Femur (tissue), 1 donor: ENCODE measurements around the gene KCNK3.
"Not testable (repeated sequence)": the region's sequence is repeated elsewhere in the genome, so short reads cannot be mapped to it uniquely, and the experiment has no call there.

Experiments
- DNase-seq: peaks from one replicate; pipeline ENCODE4 v3.0.0-alpha.2; 2017

The KCNK3 gene

DNA sequence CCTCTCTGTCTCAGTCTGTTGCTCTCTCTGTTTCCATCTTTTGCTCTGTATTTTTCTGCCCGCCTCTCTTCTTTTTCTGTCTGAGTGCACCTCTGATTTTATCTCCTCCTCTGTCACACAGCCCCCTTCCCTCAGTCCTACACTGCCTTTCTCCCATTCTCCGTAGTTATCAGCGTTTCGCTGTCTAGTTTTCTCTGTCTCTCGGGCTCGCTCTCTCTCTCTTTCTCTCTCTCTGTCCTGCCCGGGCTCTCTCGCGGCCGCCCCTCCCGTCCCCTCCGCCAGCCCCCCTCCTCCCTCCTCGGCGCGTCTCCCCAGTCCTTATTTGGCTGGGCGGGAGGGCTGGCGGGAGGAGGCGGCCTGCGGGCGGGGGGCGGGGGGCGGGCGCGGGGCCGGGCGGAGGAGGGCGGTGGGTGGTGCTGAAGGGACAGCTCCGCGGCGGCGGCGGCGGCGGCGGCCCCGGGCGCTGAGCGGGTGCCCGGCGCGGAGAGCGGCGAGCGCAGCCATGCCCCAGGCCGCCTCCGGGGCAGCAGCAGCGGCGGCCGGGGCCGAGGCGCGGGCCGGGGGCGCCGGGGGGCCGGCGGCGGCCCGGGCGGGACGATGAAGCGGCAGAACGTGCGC, at the start of gene KCNK3:
TSS of gene KCNK3 (plus strand) at position 444 of the 618 bp plus-strand sequence. CDS start at position 598, 154 bp downstream.
- DNase-seq = peak; percentile 79

DNA sequence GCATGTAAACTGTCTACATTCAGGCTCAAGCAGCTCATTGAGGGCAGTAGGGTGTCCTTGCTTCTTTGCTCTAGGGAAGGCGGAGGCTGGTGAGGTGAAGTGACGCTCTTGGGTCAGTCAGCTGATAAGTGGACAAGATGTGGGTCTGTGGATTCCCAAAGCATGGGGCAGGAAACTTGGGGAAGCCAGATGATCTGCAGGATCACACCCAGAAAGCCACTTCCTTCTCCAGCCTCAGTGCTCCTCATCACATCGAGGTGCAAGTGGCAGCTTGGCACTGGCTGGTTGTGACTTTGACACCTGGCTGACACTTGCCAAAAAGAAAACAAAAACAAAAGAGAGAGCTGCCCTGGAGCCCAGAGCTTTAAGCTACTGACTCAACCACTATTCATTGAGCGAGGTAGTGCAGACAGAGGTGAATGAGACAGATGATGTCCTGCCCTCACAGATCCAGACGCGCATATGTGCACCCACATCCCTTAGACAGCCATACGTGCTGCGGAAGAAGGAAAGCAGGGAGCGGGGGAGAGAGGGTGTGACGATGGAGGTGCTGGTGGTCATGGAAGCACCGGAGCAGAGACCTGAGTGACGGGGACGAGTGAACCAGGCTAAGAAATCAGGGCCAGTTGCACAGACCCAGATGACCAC, 48.2 kb upstream of the KCNK3 start:
- no peak for DNase-seq

DNA sequence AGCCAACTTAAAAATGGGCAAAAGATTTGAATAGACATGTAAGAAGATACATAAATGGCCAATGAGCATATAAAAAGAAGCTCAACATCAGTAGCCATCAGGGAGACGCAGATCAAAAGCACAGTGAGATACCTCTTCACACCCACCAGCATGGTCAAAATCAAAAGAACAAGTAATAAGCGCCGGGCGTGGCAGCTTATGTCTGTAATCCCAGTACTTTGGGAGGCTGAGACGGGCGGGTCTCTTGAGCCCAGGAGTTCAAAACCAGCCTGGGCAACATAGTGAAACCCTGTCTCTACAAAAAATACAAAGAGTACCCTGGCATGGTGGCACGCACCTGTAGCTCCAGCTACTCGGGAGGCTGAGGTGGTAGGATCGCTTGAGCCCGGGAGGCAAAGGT, 46.8 kb upstream of the KCNK3 start:
- no peak for DNase-seq

- DNase-seq = no peak
Measured at GRCh38 chr2:26646986-26647672, 45.4 kb upstream of the KCNK3 start.

GRCh38 chr2:26647981-26648380, 44.5 kb upstream of the KCNK3 start:
- no peak for DNase-seq

GRCh38 chr2:26648516-26648915, 44.0 kb upstream of the KCNK3 start:
- no peak for DNase-seq

DNA sequence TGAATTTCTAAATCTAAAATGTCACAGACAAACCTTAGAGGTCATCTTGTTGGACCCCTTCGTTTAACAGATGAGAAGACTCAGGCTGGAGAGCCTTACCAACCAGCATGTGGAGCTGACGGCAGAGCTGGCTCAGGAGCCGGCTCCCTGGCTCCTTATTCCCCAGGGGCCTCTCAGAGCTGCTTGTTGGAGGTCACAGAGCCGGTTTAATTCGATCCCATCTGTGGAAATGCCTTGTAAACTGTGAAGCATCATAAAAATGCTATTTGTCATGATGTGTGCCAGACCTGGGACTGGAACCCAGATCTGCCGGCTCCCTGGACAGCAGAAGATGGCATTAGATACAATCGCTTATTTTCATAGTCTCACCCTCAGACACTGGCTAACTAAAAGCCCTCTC, 43.2 kb upstream of the KCNK3 start:
- peak; percentile 11 for DNase-seq

DNA sequence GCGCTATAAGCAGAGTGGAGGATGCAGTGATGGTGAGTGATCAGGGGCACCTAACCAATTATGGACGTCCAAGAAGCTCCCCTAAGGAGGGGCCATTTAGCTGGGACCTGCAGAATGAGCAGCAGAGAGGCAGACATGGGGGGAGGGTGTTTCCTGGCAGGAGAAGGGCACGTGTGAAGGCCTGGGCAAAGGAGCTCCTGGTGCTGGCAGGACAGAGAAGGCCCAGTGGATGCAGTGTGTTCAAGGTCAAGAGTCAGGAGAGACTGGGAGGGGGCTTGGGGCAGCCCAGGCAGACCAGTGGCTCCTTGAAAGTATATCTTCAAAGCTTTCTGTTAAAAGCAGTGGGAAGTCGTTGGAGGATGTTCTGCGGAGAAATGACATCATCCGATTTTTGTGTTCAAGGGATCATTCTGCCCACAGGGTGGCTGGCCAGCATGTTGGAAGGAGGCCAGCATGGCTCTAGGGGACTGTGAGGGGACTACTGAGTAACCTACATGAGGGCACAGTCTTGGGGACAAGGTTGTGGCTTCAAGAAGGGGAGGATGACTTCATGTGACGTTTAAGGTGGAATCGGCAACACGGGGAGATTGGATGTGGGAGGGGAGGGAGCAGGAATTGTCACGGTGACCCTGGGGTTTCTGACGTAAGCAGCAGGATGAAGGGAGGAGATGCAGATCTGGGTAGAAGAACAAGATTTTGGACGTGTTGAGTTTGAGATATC, 42.4 kb upstream of the KCNK3 start:
- DNase-seq = peak; percentile 6

GRCh38 chr2:26650713-26651469, 41.6 kb upstream of the KCNK3 start:
- peak; percentile 24 for DNase-seq

DNA sequence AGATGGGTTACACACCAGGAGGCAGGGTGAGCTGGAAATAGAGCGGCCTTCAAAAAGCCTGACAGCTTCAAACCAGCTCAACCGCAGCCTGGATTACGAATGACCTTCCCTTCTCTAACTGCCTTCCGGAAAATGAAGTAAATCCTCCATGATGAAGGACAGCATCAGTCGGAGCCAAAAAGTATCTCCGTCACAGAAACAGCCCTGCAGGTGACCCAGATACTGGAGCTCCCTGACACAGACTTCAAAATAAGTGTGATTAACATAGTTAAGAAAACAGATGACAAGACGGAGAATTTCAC, 41.1 kb upstream of the KCNK3 start:
- DNase-seq = no peak

- DNase-seq = peak; percentile 18
Measured at GRCh38 chr2:26651799-26652198, 40.7 kb upstream of the KCNK3 start.

GRCh38 chr2:26652361-26653041, 40.0 kb upstream of the KCNK3 start:
- peak; percentile 79 for DNase-seq

DNA sequence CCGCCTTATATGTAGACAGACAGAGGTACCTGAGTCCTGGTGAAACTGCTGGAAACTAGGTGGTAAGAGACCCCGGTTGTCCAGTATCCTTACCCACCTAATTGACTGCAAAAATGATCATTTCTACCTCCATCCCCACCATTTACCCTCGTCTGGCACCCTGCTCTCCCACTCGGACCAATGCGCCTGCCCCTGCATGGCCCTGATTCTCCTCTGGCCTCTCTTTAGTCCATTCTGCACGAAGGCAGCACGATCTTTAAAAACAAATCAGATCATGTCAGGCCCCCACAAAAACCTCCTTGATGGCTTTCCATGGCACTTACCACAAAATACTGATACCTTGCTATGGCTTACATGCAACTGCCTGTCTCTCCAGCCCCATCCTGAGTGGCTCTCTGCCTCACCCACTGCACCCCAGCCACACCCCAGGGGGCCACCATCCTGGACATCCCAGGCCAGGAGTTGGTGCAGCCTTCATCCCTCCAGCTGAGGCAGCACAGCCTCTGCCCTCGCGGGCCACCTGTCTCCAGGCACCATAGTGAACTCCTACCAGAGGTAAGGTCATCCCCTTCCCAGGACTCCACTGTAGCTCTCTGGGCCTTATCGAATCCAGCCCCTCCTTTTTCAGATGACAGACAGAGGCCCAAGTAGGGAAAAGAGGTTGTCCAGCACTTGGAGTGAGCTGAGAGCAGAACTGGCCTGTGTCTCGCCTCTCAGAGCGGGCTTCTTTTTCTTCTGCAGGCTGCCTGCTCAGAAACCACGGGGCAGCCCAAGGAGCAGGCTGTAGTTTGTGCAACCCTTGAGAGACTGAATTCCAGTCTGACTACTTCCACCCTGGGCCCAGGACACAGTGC, 39.1 kb upstream of the KCNK3 start:
- DNase-seq = peak; percentile 13

DNA sequence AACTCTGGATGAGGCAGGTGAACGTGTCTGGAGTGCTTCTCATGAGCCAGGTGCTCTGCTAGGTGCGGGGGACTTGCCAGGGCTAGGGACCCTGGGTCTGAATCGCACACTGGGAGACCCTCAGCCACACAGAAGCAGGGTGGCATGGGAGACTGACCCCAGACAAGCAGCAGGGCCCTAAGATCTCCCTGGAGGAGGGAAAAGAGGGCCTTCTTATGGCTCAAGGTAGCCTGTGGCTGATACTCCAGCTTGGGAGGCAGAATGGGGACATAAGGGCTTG, 38.5 kb upstream of the KCNK3 start:
- DNase-seq = no peak

GRCh38 chr2:26655120-26655519, 37.4 kb upstream of the KCNK3 start:
- DNase-seq = not testable (repeated sequence)

GRCh38 chr2:26655611-26656195, 36.8 kb upstream of the KCNK3 start:
- no peak for DNase-seq

- no peak for DNase-seq
Measured at GRCh38 chr2:26657265-26657664, 35.3 kb upstream of the KCNK3 start.

DNA sequence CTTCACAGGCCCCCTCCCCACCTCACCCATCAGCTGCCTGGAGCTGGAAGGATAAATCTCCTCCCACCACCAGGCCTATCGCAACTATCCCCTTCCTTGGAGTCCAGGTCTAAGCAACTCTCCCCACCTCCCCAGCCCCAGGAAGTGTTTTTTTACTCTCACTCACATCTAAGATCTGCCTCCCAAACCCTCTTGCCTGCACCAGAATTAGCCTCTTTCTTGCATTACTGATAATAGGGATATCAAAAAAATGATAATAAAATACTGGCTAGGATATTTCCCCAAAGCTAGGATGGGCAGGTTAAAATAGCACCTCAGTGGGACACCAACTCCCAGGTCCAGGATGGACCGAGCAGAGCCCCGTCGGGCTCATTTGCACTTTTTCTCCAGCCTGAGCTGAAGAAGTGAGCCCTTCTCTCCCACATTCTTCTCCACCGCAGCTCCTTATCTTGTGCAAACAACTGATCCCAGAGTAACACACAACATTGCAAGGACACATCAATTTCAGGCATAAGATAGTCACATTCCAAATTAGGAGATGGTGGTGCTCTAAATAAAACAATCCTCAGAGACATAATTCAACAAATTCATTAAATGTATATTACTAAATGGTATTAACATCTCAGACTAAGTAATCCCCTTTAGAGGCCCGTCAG, 33.7 kb upstream of the KCNK3 start:
- DNase-seq = no peak

GRCh38 chr2:26660363-26660962, 32.1 kb upstream of the KCNK3 start:
- no peak for DNase-seq

- DNase-seq = not testable (repeated sequence)
Measured at GRCh38 chr2:26665296-26665695, 27.2 kb upstream of the KCNK3 start.
